NCI-H774 (cell line): ENCODE measurements around the gene PHF3.
A peak's percentile ranks its signal among the peaks of the same experiment; 100 is the strongest.

Experiments used
- DNase-seq: peaks from one replicate; lab custom pipeline; 2025; lab: John Stamatoyannopoulos, UW

PHF3 gene

DNA sequence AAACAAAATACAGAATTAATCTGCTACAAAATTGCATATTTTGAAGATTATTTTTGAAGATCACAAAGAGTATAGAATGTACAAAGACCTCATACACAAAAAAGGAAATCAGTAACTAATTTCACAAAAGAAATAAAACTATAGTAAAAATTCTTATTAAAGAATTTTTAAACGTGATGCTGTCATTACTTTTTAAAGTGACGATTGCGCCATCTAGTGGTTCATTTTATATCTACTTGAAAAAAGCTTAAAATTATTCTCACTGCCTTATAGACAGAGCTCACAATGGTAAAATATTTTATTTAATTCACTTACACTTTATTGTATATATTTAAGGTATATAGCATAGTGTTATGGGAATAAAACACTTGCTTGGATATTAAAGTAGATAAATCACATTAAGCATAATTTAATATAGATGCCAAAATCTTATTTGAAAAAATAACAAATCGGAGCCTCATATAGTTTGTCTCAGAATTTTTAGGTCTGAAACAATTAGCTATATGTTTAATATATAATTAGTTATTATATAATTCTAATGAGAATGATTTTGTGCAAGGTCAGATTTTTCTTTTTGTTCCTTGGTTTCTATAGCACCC lies 128.8 kb downstream of the PHF3 start:
- peak; percentile 52 for DNase-seq
